DMS53 treated with DMSO at 0.1 percent for 48 hours (cell line): ENCODE data around the gene BCL6B.

Experiments used
- DNase-seq: peaks from one replicate; lab custom pipeline; 2025; ENCODE audit not compliant: unreplicated experiment; lab: John Stamatoyannopoulos, UW

BCL6B gene

DNA sequence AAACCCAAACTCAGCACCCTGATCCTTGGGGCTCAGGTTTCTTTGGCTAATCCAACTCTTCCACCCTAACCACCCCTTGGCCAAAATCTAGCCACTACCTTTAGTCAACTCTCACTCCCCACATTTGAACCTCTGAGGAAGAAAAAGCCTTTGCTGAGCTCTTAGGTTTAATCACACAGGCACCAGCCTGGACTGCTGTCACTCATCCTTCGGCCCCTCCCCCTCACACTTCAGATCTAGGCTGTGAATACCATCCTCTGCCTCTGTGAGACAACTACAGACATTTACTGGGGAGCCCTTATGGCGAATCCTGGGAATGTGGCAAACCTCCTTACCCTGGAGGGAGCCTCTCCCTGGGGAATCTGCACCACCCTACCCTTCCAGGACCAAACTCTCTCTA, 15.7 kb upstream of the BCL6B start:
- no peak for DNase-seq

- no peak for DNase-seq
Measured at GRCh38 chr17:7010523-7010922, 12.3 kb upstream of the BCL6B start.

DNA sequence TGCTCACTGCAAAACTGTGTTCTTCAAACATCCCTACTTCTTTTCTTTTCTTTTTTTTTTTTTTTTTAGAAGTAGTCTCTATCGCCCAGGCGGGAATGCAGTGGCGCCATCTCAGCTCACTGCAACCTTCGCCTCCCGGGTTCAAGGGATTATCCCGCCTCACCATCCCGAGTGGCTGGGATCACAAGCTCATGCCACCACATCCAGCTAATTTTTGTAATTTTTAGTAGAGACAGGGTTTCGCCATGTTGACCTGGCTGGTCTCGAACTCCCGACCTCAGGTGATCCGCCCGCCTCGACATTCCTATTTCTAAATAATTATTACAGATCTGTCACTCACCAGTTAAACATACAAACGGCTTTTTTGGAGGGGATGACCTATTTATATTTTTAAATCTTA, 11.4 kb upstream of the BCL6B start:
- DNase-seq, result no peak

DNA sequence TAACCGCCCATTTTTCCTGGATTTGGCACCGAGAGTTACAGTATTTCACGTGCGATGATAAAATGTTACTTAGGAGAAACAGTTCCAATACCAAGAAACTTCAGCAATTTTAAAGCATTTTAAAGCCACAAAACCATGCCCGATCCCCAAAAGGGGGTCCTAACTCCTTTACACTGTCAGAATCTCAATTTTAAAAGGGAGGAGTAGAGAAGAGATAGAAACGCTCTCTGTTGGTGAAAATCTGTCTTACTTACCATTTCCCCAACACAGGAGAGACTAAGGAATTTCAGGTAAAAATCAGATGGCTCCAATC, 11.0 kb upstream of the BCL6B start:
- DNase-seq, result no peak

DNA sequence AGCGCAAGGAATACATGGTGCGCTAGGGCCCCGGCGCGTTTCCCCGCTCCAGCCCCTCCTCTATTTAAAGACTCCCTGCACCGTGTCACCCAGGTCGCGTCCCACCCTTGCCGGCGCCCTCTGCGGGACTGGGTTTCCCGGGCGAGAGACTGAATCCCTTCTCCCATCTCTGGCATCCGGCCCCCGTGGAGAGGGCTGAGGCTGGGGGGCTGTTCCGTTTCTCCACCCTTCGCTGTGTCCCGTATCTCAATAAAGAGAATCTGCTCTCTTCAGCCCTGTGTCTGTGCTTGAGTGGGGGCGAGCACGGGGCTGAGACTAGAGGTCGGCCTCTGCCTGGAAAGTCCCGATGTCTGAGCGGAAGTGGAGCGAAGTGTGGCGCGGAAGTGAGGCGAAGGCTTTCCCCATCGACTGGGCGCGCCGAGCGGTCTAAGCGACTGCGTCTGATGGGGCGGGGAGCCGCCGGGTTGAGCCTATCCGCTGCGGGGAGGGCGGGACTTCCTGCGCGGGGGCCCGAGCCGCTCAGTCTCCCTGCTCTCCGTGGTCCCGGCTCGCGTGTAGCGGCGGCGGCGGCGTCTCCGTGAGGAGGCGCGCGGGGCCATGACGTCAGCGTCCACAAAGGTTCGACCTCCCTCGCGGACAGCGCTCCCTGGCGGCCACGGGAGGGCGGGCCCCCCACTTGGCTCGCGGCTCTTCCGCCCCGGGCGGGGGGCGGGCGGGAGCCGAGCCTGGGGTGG, 8.4 kb upstream of the BCL6B start:
- peak; percentile 98 for DNase-seq

- peak; percentile 82 for DNase-seq
Measured at GRCh38 chr17:7014995-7015958, 7.6 kb upstream of the BCL6B start.

DNA sequence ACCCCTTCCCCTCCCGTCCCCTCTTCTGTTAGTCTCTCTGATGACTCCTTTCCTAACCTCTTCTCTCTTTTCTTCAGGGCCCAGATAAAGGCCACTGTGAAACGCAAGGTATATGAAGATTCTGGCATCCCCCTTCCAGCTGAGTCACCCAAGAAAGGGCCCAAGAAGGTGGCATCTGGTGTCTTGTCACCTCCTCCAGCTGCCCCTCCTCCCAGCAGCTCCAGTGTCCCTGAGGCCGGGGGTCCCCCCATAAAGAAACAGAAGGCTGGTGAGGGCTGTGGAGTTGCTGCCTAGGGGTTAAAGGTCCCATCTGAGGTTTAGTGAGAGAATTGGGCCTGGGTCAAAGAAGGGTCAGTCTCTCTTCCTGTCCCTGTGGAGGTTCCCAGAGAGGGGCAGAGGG, 6.4 kb upstream of the BCL6B start:
- no peak for DNase-seq

DNA sequence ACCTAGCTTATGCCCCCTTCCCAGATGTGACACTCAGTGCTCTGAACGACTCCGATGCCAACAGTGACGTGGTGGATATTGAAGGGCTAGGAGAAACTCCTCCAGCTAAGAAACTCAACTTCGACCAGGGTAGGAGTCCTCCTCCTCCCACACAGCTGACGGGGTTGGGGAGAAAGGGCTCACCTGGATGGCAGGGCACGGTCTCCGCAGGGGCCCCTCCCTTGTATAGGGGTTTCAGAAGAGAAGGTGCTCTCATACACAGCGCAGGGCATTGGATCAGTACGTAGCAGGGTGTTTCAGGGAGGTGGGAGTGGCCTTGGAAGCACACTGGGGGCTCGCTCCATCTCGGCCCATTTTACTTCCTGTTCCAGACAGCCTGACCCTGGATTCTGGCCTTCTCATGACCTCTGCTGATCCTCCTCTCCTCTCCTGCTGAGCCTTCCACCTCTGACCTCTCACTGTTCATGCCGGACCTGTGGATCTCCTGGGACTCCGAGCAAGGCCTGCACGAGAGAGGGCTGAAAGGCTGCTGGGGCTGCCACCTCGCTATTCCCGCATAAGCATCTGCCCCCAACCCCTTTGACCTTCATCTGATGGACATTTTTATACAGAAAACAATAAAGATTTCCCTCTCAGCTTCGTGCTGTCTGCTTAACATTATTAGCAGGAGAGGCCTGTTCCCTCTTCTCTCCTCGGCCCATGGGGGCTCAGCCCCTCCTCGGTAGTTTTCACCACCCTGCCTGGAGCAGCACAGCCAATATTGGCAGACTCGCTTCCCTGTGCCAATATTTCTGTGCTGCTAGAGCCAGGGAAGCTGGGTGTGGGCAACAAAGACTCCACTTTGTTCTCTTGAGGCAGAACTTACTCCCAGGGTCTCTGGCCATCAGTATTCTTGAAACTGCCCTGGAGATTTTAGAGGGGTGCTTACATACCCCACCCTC, 5.7 kb upstream of the BCL6B start:
- DNase-seq, result no peak

- DNase-seq, result no peak
Measured at GRCh38 chr17:7017827-7018200, 5.0 kb upstream of the BCL6B start.

- DNase-seq, result no peak
Measured at GRCh38 chr17:7018331-7018964, 4.4 kb upstream of the BCL6B start.

- no peak for DNase-seq
Measured at GRCh38 chr17:7019367-7019766, 3.5 kb upstream of the BCL6B start.

DNA sequence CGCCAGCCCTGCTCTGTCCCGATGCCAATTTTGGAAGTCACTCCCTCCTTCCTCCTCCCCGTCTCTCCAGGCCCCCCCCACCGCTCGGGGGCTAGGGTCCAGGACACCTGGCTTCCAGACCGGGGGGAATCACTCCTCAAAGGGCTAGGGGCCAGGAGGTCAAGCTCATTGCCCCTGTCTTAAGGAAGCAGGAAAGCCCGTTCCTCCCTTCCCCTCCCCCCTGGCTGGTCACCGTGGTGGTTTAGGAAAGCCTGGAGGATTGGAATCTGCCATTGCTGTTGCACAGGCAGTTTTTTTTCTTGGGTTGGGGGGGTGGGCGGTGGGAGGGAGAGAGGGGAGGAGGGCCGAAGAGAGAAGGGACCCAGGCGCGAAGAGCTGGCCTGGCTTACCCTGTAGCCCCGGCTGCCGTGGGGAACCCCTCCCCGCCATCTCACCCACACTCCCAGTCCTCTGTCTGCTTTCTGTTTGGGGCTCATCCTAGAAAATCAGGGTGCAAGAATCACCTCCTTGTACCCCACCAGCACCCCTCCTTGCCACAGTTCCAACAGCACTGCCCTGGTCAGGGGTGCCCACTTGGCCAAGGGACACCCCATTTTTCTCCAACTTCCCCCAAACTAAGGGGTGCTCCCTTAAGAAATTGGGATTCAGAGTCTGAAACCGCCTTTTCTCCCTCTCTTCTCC, 2.9 kb upstream of the BCL6B start:
- DNase-seq, result peak; percentile 50

GRCh38 chr17:7020894-7021664, 1.8 kb upstream of the BCL6B start:
- DNase-seq, result peak; percentile 19

GRCh38 chr17:7021993-7022778, 664 bp upstream of the BCL6B start:
- peak; percentile 76 for DNase-seq

DNA sequence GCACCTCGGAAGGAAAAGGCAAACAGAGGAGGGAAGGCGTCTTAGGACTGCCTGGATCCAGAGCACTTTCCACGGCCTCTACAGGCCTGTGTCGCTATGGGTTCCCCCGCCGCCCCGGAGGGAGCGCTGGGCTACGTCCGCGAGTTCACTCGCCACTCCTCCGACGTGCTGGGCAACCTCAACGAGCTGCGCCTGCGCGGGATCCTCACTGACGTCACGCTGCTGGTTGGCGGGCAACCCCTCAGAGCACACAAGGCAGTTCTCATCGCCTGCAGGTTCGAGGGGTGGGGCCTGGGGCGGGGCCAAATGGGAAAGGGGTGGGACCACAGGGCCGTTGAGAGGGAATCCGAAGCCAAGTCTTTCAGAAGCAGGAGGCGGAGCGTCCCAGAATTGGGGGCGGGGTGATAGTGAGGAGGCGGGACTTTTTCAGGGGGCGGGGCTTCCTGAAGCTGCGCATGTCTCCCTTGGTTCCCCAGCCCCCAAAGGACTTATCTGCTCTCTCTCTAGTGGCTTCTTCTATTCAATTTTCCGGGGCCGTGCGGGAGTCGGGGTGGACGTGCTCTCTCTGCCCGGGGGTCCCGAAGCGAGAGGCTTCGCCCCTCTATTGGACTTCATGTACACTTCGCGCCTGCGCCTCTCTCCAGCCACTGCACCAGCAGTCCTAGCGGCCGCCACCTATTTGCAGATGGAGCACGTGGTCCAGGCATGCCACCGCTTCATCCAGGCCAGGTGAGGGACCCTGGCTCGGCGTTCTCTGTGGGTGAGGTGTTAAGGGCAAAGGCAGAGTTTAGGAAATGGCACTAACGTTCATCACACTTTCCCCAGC, 939 bp downstream of the BCL6B start:
- DNase-seq, result peak; percentile 49

DNA sequence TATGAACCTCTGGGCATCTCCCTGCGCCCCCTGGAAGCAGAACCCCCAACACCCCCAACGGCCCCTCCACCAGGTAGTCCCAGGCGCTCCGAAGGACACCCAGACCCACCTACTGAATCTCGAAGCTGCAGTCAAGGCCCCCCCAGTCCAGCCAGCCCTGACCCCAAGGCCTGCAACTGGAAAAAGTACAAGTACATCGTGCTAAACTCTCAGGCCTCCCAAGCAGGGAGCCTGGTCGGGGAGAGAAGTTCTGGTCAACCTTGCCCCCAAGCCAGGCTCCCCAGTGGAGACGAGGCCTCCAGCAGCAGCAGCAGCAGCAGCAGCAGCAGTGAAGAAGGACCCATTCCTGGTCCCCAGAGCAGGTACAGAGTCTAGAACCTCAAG, 1.5 kb downstream of the BCL6B start:
- DNase-seq, result no peak

GRCh38 chr17:7025245-7025644, 2.4 kb downstream of the BCL6B start:
- no peak for DNase-seq
